ENCODE data around the gene TOX2.

TOX2 gene

GRCh38 chr20:43922614-43923013, 8.0 kb downstream of the TOX2 start:
- Histone ChIP-seq H3K36me3 (replicated peaks) (no peaks in the 10 kb centered on the region), H3K27me3 (replicated peaks) (peaks cover 2% of the 10 kb centered on the region), H3K4me3 (ENCODE audit: low read depth, low read length) (no peak overlapping the region), H3K27ac (no peak overlapping the region)
- TF ChIP-seq CTCF (IDR thresholded peaks at IDR 0.05; ENCODE audit: low read depth, low read length, missing control alignments) = no peak
- no peak for DNase-seq
- in situ Hi-C loops (cut with HindIII; ENCODE audit: low pct_ligation_motif_present, low sequenced_read_pairs) = no loop called here

GRCh38 chr20:43923322-43923721, 8.7 kb downstream of the TOX2 start:
- no peak for TF ChIP-seq CTCF (IDR thresholded peaks at IDR 0.05; ENCODE audit: low read depth, low read length, missing control alignments)

GRCh38 chr20:43923917-43924316, 9.3 kb downstream of the TOX2 start:
- no peak overlapping the region for H3K27ac ChIP-seq
- DNase-seq = no peak
- H3K4me3 ChIP-seq (ENCODE audit: low read depth, low read length) = no peak overlapping the region
- H3K36me3 ChIP-seq (replicated peaks) = no peaks in the 10 kb centered on the region
- no peak for TF ChIP-seq CTCF (IDR thresholded peaks at IDR 0.05; ENCODE audit: low read depth, low read length, missing control alignments)
- in situ Hi-C loops (cut with HindIII; ENCODE audit: low pct_ligation_motif_present, low sequenced_read_pairs) = no loop called here
- H3K27me3 ChIP-seq (replicated peaks) = peaks cover 2% of the 10 kb centered on the region

More at GRCh38 chr20:43923322-43923721, 8.7 kb downstream of the TOX2 start:
- in situ Hi-C loops (cut with HindIII; ENCODE audit: low pct_ligation_motif_present, low sequenced_read_pairs) = no loop called here
- H3K27me3 ChIP-seq (replicated peaks) = peaks cover 2% of the 10 kb centered on the region
- H3K4me3 ChIP-seq (ENCODE audit: low read depth, low read length) = no peak overlapping the region
- H3K36me3 ChIP-seq (replicated peaks) = no peaks in the 10 kb centered on the region
- no peak for DNase-seq
- H3K27ac ChIP-seq = no peak overlapping the region

GRCh38 chr20:43925215-43925614, 10.6 kb downstream of the TOX2 start:
- DNase-seq = no peak
- Histone ChIP-seq H3K36me3 (replicated peaks) (no peaks in the 10 kb centered on the region), H3K27ac (no peak overlapping the region), H3K4me3 (ENCODE audit: low read depth, low read length) (no peak overlapping the region), H3K27me3 (replicated peaks) (peaks cover 2% of the 10 kb centered on the region)
- in situ Hi-C loops (cut with HindIII; ENCODE audit: low pct_ligation_motif_present, low sequenced_read_pairs) = no loop called here
- no peak for TF ChIP-seq CTCF (IDR thresholded peaks at IDR 0.05; ENCODE audit: low read depth, low read length, missing control alignments)

DNA sequence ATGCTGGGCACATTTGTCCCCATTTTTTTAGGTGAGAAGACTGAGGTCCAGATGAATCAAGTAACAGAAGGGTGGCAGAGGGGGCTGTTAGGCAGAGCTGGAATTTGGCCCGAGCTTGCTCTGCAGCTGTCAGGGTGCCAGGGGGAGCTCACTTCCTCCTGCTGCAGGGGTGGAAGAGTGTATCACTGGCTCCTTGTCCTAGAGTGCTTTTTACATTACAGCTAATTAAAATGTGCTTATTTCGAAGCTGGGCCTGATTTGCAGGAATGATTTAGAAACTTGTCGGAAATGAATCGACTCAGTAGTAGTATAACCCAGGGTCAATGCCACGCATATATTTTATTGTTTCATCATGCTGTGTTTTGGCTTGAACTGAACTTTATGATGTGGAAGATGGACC, 11.1 kb downstream of the TOX2 start:
- H3K27me3 ChIP-seq (replicated peaks) = peaks cover 2% of the 10 kb centered on the region
- in situ Hi-C loops (cut with HindIII; ENCODE audit: low pct_ligation_motif_present, low sequenced_read_pairs) = no loop called here
- DNase-seq = no peak

More for the DNA sequence above, 11.1 kb downstream of the TOX2 start:
- peak; percentile 19 for TF ChIP-seq CTCF (IDR thresholded peaks at IDR 0.05; ENCODE audit: low read depth, low read length, missing control alignments)
- Histone ChIP-seq H3K36me3 (replicated peaks) (no peaks in the 10 kb centered on the region), H3K27ac (no peak overlapping the region), H3K4me3 (ENCODE audit: low read depth, low read length) (no peak overlapping the region)
